ENCODE results near the gene MYH14. TPM values are rescaled to one million over a fixed set of nuclear protein-coding genes. Genes with fewer than 3 reads are reported as not detected.

Gene MYH14
- total RNA-seq, 1 experiment from 2014 or later, result not detected

DNA sequence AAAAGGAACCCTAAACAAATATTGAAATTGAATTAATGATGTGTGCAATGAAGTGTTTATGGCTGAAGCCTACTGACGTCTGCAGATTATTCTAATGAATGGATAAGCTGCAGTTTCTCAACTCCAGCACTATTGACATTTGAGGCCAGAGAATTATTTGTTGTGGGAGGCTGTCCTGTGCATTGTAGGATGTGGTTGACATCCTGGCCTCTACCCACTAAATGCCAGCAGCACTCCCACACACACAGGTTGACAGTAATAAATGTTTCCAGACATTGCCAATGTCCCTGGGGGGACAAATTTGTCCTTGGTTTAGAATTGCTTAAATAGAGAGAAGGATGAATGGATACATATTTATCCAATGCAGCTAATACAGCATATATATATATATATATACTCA, 19.2 kb upstream of the MYH14 start:
- intact Hi-C loops (cut with micrococcal nuclease), result no loop called here
- TF ChIP-seq, protein P1, sequence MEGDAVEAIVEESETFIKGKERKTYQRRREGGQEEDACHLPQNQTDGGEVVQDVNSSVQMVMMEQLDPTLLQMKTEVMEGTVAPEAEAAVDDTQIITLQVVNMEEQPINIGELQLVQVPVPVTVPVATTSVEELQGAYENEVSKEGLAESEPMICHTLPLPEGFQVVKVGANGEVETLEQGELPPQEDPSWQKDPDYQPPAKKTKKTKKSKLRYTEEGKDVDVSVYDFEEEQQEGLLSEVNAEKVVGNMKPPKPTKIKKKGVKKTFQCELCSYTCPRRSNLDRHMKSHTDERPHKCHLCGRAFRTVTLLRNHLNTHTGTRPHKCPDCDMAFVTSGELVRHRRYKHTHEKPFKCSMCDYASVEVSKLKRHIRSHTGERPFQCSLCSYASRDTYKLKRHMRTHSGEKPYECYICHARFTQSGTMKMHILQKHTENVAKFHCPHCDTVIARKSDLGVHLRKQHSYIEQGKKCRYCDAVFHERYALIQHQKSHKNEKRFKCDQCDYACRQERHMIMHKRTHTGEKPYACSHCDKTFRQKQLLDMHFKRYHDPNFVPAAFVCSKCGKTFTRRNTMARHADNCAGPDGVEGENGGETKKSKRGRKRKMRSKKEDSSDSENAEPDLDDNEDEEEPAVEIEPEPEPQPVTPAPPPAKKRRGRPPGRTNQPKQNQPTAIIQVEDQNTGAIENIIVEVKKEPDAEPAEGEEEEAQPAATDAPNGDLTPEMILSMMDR (IDR thresholded peaks at IDR 0.05; ENCODE audit: unreplicated experiment), result no peak
- no peak overlapping the region for H3K4me3 Mint-ChIP-seq (ENCODE audit: unreplicated experiment)
- H3K27me3 Mint-ChIP-seq (ENCODE audit: insufficient read depth, unreplicated experiment), result no peaks in the 10 kb centered on the region
- no TSS peak for BruUV-seq (replicated peaks)
- no peaks in the 10 kb centered on the region for H3K4me1 Mint-ChIP-seq (ENCODE audit: insufficient read depth, unreplicated experiment)
- POLR2A ChIA-PET, result no interaction called here
- peaks cover 22% of the 10 kb centered on the region for H3K9me3 Mint-ChIP-seq (ENCODE audit: unreplicated experiment)
- H3K27ac Mint-ChIP-seq (ENCODE audit: low read depth, unreplicated experiment), result no peak overlapping the region
- H3K36me3 Mint-ChIP-seq (ENCODE audit: insufficient read depth, unreplicated experiment), result no peaks in the 10 kb centered on the region
- DNase-seq (ENCODE audit: unreplicated experiment), result no peak
- CTCF ChIA-PET, result interaction anchor here (0.6 kb wide), 1 partner anchor 11 kb away, joined by 3 read pairs; no protein-coding TSS in a partner anchor

- H3K4me3 Mint-ChIP-seq (ENCODE audit: unreplicated experiment), result no peak overlapping the region
Observed at GRCh38 chr19:50187937-50188336, 15.5 kb upstream of the MYH14 start.

DNA sequence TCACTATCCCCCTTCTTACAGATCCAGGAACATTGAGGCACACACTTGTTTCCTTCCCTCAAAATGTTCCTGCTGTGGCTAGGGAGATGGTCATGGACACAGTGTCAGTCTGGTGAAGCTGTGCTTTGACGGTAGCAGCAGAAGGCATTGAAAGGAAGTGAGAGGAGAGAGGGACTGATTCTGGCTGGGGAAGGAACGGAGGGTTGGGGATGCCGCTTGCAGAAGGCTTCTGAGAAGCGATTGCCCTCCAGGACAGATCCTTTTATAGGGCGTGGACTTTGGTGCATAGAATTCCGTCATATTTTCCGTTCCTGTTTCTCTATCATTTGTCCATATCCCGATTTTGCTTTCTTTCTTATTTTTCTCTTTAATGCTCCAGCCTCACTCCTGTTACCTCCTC, 14.1 kb upstream of the MYH14 start:
- H3K27me3 Mint-ChIP-seq (ENCODE audit: insufficient read depth, unreplicated experiment), result no peaks in the 10 kb centered on the region
- no TSS peak for BruUV-seq (replicated peaks)
- POLR2A ChIA-PET, result no interaction called here
- H3K9me3 Mint-ChIP-seq (ENCODE audit: unreplicated experiment), result peaks cover 43% of the 10 kb centered on the region
- H3K4me3 Mint-ChIP-seq (ENCODE audit: unreplicated experiment), result no peak overlapping the region
- DNase-seq (ENCODE audit: unreplicated experiment), result no peak
- TF ChIP-seq, protein P1 (IDR thresholded peaks at IDR 0.05; ENCODE audit: unreplicated experiment), result no peak
- CTCF ChIA-PET, result interaction anchor here (0.7 kb wide), 1 partner anchor 9 kb away, joined by 3 read pairs; no protein-coding TSS in a partner anchor
- no peak overlapping the region for H3K27ac Mint-ChIP-seq (ENCODE audit: low read depth, unreplicated experiment)
- H3K4me1 Mint-ChIP-seq (ENCODE audit: insufficient read depth, unreplicated experiment), result no peaks in the 10 kb centered on the region
- no peaks in the 10 kb centered on the region for H3K36me3 Mint-ChIP-seq (ENCODE audit: insufficient read depth, unreplicated experiment)
- intact Hi-C loops (cut with micrococcal nuclease), result no loop called here

More at GRCh38 chr19:50187937-50188336, 15.5 kb upstream of the MYH14 start:
- ChIA-PET CTCF (no interaction called here), POLR2A (no interaction called here)
- intact Hi-C loops (cut with micrococcal nuclease), result no loop called here
- H3K4me1 Mint-ChIP-seq (ENCODE audit: insufficient read depth, unreplicated experiment), result no peaks in the 10 kb centered on the region
- H3K9me3 Mint-ChIP-seq (ENCODE audit: unreplicated experiment), result peaks cover 44% of the 10 kb centered on the region
- DNase-seq (ENCODE audit: unreplicated experiment), result no peak
- TF ChIP-seq, protein P1 (IDR thresholded peaks at IDR 0.05; ENCODE audit: unreplicated experiment), result no peak
- no peaks in the 10 kb centered on the region for H3K36me3 Mint-ChIP-seq (ENCODE audit: insufficient read depth, unreplicated experiment)
- H3K27ac Mint-ChIP-seq (ENCODE audit: low read depth, unreplicated experiment), result no peak overlapping the region
- no peaks in the 10 kb centered on the region for H3K27me3 Mint-ChIP-seq (ENCODE audit: insufficient read depth, unreplicated experiment)
- BruUV-seq (replicated peaks), result no TSS peak

DNA sequence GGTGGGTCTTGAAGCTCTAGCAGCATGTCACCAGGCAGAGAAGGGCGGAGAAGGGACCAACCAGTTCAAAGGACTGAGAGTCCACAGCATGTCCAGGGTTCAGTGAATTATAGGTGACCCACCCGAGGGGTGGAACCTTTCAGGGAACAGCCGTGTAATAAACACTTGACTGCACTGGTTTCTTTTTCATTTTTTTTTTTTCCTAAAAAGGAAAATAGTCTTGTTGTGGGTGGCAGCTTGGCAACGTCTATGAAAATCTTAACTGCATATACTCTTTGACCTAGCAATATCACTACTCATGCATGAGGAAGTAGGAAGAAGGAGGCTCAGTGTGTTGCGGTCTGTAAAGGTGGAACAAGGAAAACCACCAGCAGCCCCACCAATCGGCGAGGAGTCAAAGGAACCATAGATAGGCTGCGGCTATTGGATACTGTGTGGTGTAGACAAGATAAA, 13.0 kb upstream of the MYH14 start:
- TF ChIP-seq, protein P1 (IDR thresholded peaks at IDR 0.05; ENCODE audit: unreplicated experiment), result no peak
- peaks cover 41% of the 10 kb centered on the region for H3K9me3 Mint-ChIP-seq (ENCODE audit: unreplicated experiment)
- no peak overlapping the region for H3K4me3 Mint-ChIP-seq (ENCODE audit: unreplicated experiment)
- BruUV-seq (replicated peaks), result no TSS peak
- intact Hi-C loops (cut with micrococcal nuclease), result no loop called here
- H3K36me3 Mint-ChIP-seq (ENCODE audit: insufficient read depth, unreplicated experiment), result no peaks in the 10 kb centered on the region
- ChIA-PET CTCF (interaction anchor here (0.7 kb wide), 1 partner anchor 1227 kb away, joined by 3 read pairs; the partner anchor contains the start of gene SIGLEC10), POLR2A (no interaction called here)
- no peaks in the 10 kb centered on the region for H3K4me1 Mint-ChIP-seq (ENCODE audit: insufficient read depth, unreplicated experiment)
- no peaks in the 10 kb centered on the region for H3K27me3 Mint-ChIP-seq (ENCODE audit: insufficient read depth, unreplicated experiment)
- DNase-seq (ENCODE audit: unreplicated experiment), result no peak
- H3K27ac Mint-ChIP-seq (ENCODE audit: low read depth, unreplicated experiment), result no peak overlapping the region
